Measurements from ENCODE around the gene TRIM17. TPM values are rescaled to one million over a fixed set of nuclear protein-coding genes. Genes with fewer than 3 reads are reported as not detected.

TRIM17 gene
- total RNA-seq, 3 donors from 2014 or later (not counting 1 experiment from before 2014, with no cell fraction given), result 8.0 to 13.4 (median 8.4) TPM

DNA sequence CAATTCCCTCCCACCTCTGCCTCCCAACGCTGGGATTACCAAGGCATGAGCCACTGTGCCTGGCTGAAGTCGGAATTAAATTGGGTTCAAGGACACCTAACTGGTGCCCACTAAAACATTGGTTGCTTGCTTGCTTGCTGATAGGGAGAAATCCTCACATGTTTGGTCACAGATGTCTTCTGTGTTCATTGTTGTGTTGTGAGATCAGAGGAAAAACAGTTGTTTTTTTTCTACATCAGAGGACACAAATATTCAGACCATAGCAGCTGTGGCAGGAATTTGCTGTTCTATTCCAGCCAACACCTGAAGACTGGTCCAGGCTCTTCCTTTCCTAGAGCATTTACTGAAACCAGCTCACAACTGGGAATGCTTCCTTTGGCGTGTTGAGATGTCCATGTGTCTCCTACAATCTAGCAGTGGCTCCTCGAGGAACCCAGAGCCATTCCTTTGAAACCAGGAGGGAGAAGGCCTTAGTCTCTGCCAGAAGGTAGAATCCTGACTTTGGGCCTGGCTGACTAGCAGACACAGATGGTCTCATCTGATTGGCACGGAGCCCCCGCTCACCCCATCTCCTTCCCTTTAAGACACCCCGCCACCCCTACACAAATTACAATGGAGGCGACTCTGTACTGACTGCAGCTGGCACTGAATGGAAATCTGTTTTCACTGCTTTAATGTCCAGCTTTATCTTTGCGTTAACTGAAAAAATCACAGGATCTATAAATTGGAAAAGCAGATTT is 24.3 kb upstream of the TRIM17 start:
- Histone ChIP-seq H3K36me3 (ENCODE audit: control insufficient read depth, insufficient read depth, low read length) (no peaks in the 10 kb centered on the region), H3K27me3 (ENCODE audit: control insufficient read depth, insufficient read depth, low read length) (peaks cover 23% of the 10 kb centered on the region), H3K27ac (ENCODE audit: low read length) (no peak overlapping the region), H3K9me3 (ENCODE audit: control insufficient read depth, insufficient read depth, low read length) (no peaks in the 10 kb centered on the region), H3K4me1 (ENCODE audit: control insufficient read depth, insufficient read depth, low read length) (peaks cover 6% of the 10 kb centered on the region), H3K4me3 (ENCODE audit: low read length) (no peak overlapping the region)
- no peak for ATAC-seq
- no peaks in the 10 kb centered on the region for H3K36me3 Mint-ChIP-seq
- DNase-seq, result no peak
- no peak overlapping the region for H3K4me3 Mint-ChIP-seq
- intact Hi-C loops (cut with micrococcal nuclease), result no loop called here
- no peak overlapping the region for H3K27ac Mint-ChIP-seq
- peaks cover 10% of the 10 kb centered on the region in 2 donors for H3K4me1 Mint-ChIP-seq
- H3K27me3 Mint-ChIP-seq (ENCODE audit: low read depth in 2 of 2), result peaks cover 46 to 49% of the 10 kb centered on the region in 2 donors
- TF ChIP-seq, protein P1, sequence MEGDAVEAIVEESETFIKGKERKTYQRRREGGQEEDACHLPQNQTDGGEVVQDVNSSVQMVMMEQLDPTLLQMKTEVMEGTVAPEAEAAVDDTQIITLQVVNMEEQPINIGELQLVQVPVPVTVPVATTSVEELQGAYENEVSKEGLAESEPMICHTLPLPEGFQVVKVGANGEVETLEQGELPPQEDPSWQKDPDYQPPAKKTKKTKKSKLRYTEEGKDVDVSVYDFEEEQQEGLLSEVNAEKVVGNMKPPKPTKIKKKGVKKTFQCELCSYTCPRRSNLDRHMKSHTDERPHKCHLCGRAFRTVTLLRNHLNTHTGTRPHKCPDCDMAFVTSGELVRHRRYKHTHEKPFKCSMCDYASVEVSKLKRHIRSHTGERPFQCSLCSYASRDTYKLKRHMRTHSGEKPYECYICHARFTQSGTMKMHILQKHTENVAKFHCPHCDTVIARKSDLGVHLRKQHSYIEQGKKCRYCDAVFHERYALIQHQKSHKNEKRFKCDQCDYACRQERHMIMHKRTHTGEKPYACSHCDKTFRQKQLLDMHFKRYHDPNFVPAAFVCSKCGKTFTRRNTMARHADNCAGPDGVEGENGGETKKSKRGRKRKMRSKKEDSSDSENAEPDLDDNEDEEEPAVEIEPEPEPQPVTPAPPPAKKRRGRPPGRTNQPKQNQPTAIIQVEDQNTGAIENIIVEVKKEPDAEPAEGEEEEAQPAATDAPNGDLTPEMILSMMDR (IDR thresholded peaks at IDR 0.05), result no peak
- no peaks in the 10 kb centered on the region for H3K9me3 Mint-ChIP-seq
- WGBS (ENCODE audit: insufficient coverage), result 87% methylated on average over 9 of the region's 9 CpGs

DNA sequence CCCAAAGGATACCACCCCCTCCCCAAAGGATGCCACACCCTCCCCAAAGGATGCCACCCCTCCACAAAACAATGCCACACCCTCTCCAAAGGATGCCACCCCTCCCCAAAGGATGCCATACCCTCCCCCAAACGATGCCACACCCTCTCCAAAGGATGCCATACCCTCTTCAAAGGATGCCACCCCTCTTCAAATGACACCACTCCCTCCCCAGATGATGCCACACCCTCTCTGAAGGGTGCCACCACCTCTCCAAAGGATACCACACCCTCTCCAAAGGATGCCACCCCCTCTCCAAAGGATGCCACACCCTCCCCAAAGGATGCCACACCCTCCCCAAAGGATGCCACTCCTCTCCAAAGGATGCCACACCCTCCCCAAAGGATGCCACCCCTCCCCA is 21.6 kb upstream of the TRIM17 start:
- no peaks in the 10 kb centered on the region for H3K36me3 ChIP-seq (ENCODE audit: control insufficient read depth, insufficient read depth, low read length)
- H3K9me3 ChIP-seq (ENCODE audit: control insufficient read depth, insufficient read depth, low read length), result no peaks in the 10 kb centered on the region
- Mint-ChIP-seq H3K4me3 (no peak overlapping the region), H3K4me1 (no peaks in the 10 kb centered on the region), H3K9me3 (no peaks in the 10 kb centered on the region), H3K36me3 (no peaks in the 10 kb centered on the region), H3K27ac (no peak overlapping the region), H3K27me3 (ENCODE audit: low read depth in 2 of 2) (peaks cover 25 to 26% of the 10 kb centered on the region in 2 donors)
- no peak overlapping the region for H3K27ac ChIP-seq (ENCODE audit: low read length)
- no peak overlapping the region for H3K4me3 ChIP-seq (ENCODE audit: low read length)
- TF ChIP-seq, protein P1 (IDR thresholded peaks at IDR 0.05), result no peak
- no peak for ATAC-seq
- intact Hi-C loops (cut with micrococcal nuclease), result no loop called here
- peaks cover 3% of the 10 kb centered on the region for H3K27me3 ChIP-seq (ENCODE audit: control insufficient read depth, insufficient read depth, low read length)
- 36% methylated on average over 1 of the region's 1 CpG for WGBS (ENCODE audit: insufficient coverage)
- DNase-seq, result no peak
- H3K4me1 ChIP-seq (ENCODE audit: control insufficient read depth, insufficient read depth, low read length), result no peaks in the 10 kb centered on the region

DNA sequence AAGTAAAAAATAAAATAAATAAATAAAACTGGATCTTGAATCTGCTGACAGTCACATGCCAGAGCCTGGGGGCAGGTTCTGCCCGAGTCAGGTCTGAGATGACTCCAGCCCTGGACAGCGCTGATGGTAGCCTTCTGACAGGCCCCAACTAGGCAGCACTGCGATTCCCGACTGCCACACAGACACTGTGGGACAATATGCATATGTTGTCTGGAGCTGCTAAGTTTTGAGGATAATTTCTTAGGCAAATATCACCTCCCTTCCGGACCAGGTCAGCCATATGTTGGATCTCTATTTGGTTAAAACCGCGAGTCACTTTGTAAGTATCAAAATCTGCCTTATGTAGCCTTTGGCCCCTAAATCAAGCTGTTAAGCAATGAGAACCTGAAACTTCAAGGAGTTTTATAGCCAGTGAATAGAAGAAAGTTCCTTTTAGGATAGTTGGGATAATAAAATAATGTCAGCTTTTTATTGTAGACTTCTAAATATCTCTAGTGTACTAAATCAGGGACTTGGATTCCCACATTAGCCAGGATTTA is 20.8 kb upstream of the TRIM17 start:
- TF ChIP-seq, protein P1 (IDR thresholded peaks at IDR 0.05), result no peak
- ATAC-seq, result no peak
- Mint-ChIP-seq H3K27ac (no peak overlapping the region), H3K9me3 (no peaks in the 10 kb centered on the region), H3K27me3 (ENCODE audit: low read depth in 2 of 2) (peaks cover 27 to 29% of the 10 kb centered on the region in 2 donors), H3K36me3 (no peaks in the 10 kb centered on the region), H3K4me3 (no peak overlapping the region), H3K4me1 (no peaks in the 10 kb centered on the region)
- Histone ChIP-seq H3K36me3 (ENCODE audit: control insufficient read depth, insufficient read depth, low read length) (no peaks in the 10 kb centered on the region), H3K27me3 (ENCODE audit: control insufficient read depth, insufficient read depth, low read length) (peaks cover 3% of the 10 kb centered on the region), H3K27ac (ENCODE audit: low read length) (no peak overlapping the region), H3K4me1 (ENCODE audit: control insufficient read depth, insufficient read depth, low read length) (no peaks in the 10 kb centered on the region), H3K4me3 (ENCODE audit: low read length) (no peak overlapping the region), H3K9me3 (ENCODE audit: control insufficient read depth, insufficient read depth, low read length) (no peaks in the 10 kb centered on the region)
- 82% methylated on average over 7 of the region's 7 CpGs for WGBS (ENCODE audit: insufficient coverage)
- intact Hi-C loops (cut with micrococcal nuclease), result no loop called here
- no peak for DNase-seq
